Upper lobe of left lung (tissue), 6 donors: ENCODE data around the gene SLC4A2. TPM values are rescaled to one million over a fixed set of nuclear protein-coding genes. Genes with fewer than 3 reads are reported as not detected.

Source experiments
- ATAC-seq, 2 donors: fragments of 200-7000 bp; cut with Tn5 transposase; one replicate each; pipeline ENCODE4 v1.9.1; 2022; ENCODE audit warnings: mild to moderate bottlenecking in 2 of 2, moderate library complexity in 2 of 2; ENCODE audit not compliant: low FRiP score in 2 of 2
- DNase-seq, 2 donors: peaks; one replicate each; pipeline ENCODE4 v3.0.0-alpha.2; 2019 to 2020
- H3K27ac ChIP-seq, 4 donors: fragments of 200-600 bp; sonication (generic); one replicate each; pipeline ENCODE4 v1.5.1; 2016 to 2019
- H3K27me3 ChIP-seq, 4 donors: fragments of 200-600 bp; sonication (generic); one replicate each; pipeline ENCODE4 v1.5.1; 2017 to 2019
- H3K36me3 ChIP-seq, 4 donors: fragments of 200-600 bp; sonication (generic); one replicate each; pipeline ENCODE4 v1.5.1; 2016 to 2019
- H3K4me1 ChIP-seq, 4 donors: fragments of 200-600 bp; sonication (generic); one replicate each; pipeline ENCODE4 v1.5.1; 2018 to 2019
- H3K4me3 ChIP-seq, 4 donors: fragments of 200-600 bp; sonication (generic); one replicate each; pipeline ENCODE4 v1.5.1; 2017 to 2019; ENCODE audit warnings: mild to moderate bottlenecking in 2 of 4, moderate library complexity in 1 of 4
- H3K9me3 ChIP-seq, 4 donors: fragments of 200-600 bp; sonication (generic); one replicate each; pipeline ENCODE4 v1.5.1; 2018 to 2019
- CTCF ChIP-seq, 6 experiments: fragments of 450-650 bp in 4 of 6; fragments of 200-600 bp in 2 of 6; sonication (generic) in 2 of 6; IDR thresholded peaks; one replicate each; pipeline ENCODE4 v1.5.1; 2016 to 2019; ENCODE audit warnings: antibody characterized with exemption in 6 of 6
- EP300 ChIP-seq, 4 donors: sonication (generic); formaldehyde crosslinking; IDR thresholded peaks; one replicate each; pipeline ENCODE4 v1.5.1; 2017; ENCODE audit warnings: antibody characterized with exemption in 4 of 4, control low read depth in 2 of 4
- POLR2A ChIP-seq, 4 donors: fragments of 450-650 bp; IDR thresholded peaks; one replicate each; pipeline ENCODE4 v1.5.1; 2016 to 2017; ENCODE audit warnings: antibody characterized with exemption in 4 of 4, mild to moderate bottlenecking in 2 of 4
- POLR2AphosphoS5 ChIP-seq, 2 donors: sonication (generic); formaldehyde crosslinking; IDR thresholded peaks; one replicate each; pipeline ENCODE4 v1.5.1; 2017; ENCODE audit warnings: antibody characterized with exemption in 2 of 2
- WGBS, 2 donors: methylation state at CpG; one replicate each; pipeline ENCODE4 v1.1.5; 2017 to 2018; 5-methylcytosine and 5-hydroxymethylcytosine counted together
- total RNA-seq, 6 donors: library from RNA; depleted of rRNA in 4 of 6; stranded (reverse); fragments of >200 nt in 4 of 6; gene quantifications; one replicate each; pipeline versions ENCODE4 v1.1.0 to v1.2.1, GENCODE V29; 2016 to 2021
- donor health status: DM: no; HTN: no; CAD: no; lungs with moderate emphysema.
- donor health status: DM: no; HTN: yes; CAD: no; lungs with severe emphysema.

The SLC4A2 gene
- total RNA-seq, 6 donors from 2014 or later, result 88.4 to 312 (median 188) TPM

DNA sequence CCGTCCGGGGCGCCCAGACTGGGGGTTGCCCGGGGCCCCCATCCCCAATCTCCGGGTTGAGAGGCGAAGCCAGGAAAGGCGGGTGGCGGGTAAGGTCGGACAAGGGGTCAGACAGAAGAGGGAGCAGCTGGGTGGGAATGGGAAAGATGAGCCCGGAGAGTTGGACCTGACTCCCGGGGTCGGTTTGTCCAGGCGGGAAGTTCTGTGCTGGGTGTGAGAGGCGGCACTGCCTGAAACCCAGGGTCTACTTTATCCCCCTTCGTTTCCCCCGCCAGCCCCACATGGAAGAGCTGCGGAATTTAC lies 675 bp downstream of the SLC4A2 start:
- 1 to 3% methylated on average over 10 to 17 of the region's 17 CpGs for WGBS, 2 donors
- ATAC-seq, result no peak
- H3K4me1 ChIP-seq, result peaks cover 38 to 65% (median 54%) of the 10 kb centered on the region in 4 donors

DNA sequence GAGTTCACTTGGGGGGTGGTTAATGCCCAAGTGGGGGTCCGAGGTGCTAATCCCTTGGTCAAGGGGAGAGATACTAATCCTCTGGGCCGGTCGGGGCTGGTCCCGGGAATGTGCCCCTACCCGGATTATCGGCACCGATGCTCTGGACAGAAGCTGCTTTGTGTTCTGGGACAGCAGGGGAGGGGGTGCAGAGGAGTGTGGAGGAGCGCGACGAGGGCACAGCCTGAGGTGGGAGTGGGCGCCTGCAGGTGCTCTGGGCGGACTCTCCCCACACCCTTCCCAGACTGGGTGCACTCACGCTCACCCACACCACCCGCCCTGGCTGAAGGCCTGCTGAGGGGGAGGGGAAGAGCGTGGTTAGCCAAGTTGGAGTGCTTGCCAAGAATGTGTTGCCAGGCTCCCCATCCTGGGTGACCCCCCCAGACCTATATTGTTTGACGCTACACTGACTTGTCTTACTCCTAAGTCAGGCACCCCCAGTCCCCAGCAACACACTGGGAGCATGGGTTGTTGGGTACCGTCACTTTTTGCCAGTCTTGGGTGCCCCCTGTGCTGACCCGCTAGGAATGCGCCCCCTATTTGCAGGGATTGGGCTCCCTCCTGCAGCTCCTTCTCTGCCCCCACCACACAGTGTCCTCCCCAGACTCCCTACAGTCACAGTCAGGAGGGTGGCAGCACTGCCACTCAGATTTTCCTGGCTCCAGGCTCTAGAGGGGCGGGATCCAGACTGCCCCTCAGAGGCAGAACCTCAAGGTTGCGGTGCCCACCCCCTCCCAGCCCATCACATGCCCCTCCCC lies 1.2 kb downstream of the SLC4A2 start:
- Histone ChIP-seq H3K9me3 (no peaks in the 10 kb centered on the region), H3K4me1 (peaks cover 38 to 65% (median 54%) of the 10 kb centered on the region in 4 donors), H3K27ac (peak overlapping the region; percentile 90 to 99 (median 96)), H3K27me3 (no peaks in the 10 kb centered on the region), H3K36me3 (peaks cover 14 to 27% (median 20%) of the 10 kb centered on the region in 4 donors), H3K4me3 (peak overlapping the region; percentile 86 to 98 (median 90))
- ATAC-seq (no peak), DNase-seq (peak in 1 of 2 donors; percentile 72)
- TF ChIP-seq CTCF (IDR thresholded peaks at IDR 0.05) (no peak), POLR2A (IDR thresholded peaks at IDR 0.05) (no peak), EP300 (IDR thresholded peaks at IDR 0.05) (no peak), POLR2AphosphoS5 (IDR thresholded peaks at IDR 0.05) (no peak)
- 10 to 13% methylated on average over 2 to 21 of the region's 21 CpGs for WGBS, 2 donors

More for the DNA sequence above, 675 bp downstream of the SLC4A2 start:
- Histone ChIP-seq H3K27me3 (no peaks in the 10 kb centered on the region), H3K9me3 (no peaks in the 10 kb centered on the region), H3K27ac (peak overlapping the region; percentile 90 to 99 (median 96)), H3K36me3 (peaks cover 9 to 22% (median 16%) of the 10 kb centered on the region in 4 donors), H3K4me3 (peak overlapping the region; percentile 86 to 98 (median 90))
- no peak for DNase-seq
- no peak for TF ChIP-seq POLR2AphosphoS5 (IDR thresholded peaks at IDR 0.05)
- TF ChIP-seq POLR2A (IDR thresholded peaks at IDR 0.05), result no peak
- TF ChIP-seq CTCF (IDR thresholded peaks at IDR 0.05), result no peak
- no peak for TF ChIP-seq EP300 (IDR thresholded peaks at IDR 0.05)

- no peaks in the 10 kb centered on the region for H3K27me3 ChIP-seq
- WGBS, 2 donors, result 52 to 60% methylated on average over 25 to 33 of the region's 33 CpGs
- H3K4me3 ChIP-seq, result peak overlapping the region in 2 of 4 donors; percentile 88 to 92
- ATAC-seq (peak in 1 of 2 donors; percentile 47), DNase-seq (peak; percentile 80 to 84)
- TF ChIP-seq POLR2A (IDR thresholded peaks at IDR 0.05), result no peak
- TF ChIP-seq EP300 (IDR thresholded peaks at IDR 0.05), result no peak
- TF ChIP-seq POLR2AphosphoS5 (IDR thresholded peaks at IDR 0.05), result peak in 1 of 2 donors; percentile 17
- no peak for TF ChIP-seq CTCF (IDR thresholded peaks at IDR 0.05)
- peak overlapping the region; percentile 47 to 99 (median 76) for H3K27ac ChIP-seq
- no peaks in the 10 kb centered on the region for H3K9me3 ChIP-seq
- H3K4me1 ChIP-seq, result peaks cover 38 to 62% (median 53%) of the 10 kb centered on the region in 4 donors
- peaks cover 15 to 36% (median 28%) of the 10 kb centered on the region in 4 donors for H3K36me3 ChIP-seq
Measured at GRCh38 chr7:151061213-151062110, 2.1 kb downstream of the SLC4A2 start.

DNA sequence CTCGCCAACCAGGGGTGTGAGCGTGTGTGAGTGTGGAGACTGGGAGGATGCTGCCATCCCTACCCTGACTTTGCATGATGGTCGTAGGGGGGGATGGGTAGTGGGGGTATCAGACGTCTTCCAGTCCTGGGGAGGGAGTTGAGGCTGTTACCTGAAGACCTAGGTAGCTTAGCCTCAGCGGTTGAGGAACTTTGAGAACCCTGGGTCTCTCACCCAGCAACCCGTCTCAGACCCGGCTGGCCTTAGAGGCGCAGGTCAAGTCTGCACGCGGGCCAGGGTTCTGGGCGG lies 2.7 kb downstream of the SLC4A2 start:
- H3K36me3 ChIP-seq, result peaks cover 18 to 41% (median 34%) of the 10 kb centered on the region in 4 donors
- WGBS, 2 donors, result 60 to 92% methylated on average over 5 to 10 of the region's 11 CpGs
- peak overlapping the region in 3 of 4 donors; percentile 47 to 99 (median 96) for H3K27ac ChIP-seq
- H3K4me3 ChIP-seq, result peak overlapping the region in 2 of 4 donors; percentile 40 to 88
- no peak for DNase-seq
- no peaks in the 10 kb centered on the region for H3K9me3 ChIP-seq
- peaks cover 33 to 57% (median 48%) of the 10 kb centered on the region in 4 donors for H3K4me1 ChIP-seq
- ATAC-seq, result no peak
- no peaks in the 10 kb centered on the region for H3K27me3 ChIP-seq
- TF ChIP-seq POLR2A (IDR thresholded peaks at IDR 0.05) (peak in 1 of 4 donors; percentile 20), CTCF (IDR thresholded peaks at IDR 0.05) (no peak)
